Activated CD4-positive, alpha-beta T cell treated with anti-CD3 and anti-CD28 coated beads, Interleukin-2, Interleukin-6, amounts not matched to agents 100 ng/mL and 50 ng/mL, durations not matched to agents 16 hours and 8 hours (primary cell): Measurements from ENCODE around the gene NEIL1.
"Not testable (repeated sequence)": the region's sequence is repeated elsewhere in the genome, so short reads cannot be mapped to it uniquely, and the experiment has no call there.

ENCODE experiments used
- DNase-seq: peaks from one replicate; pipeline ENCODE4 v3.0.0-alpha.2; 2020

NEIL1 gene

GRCh38 chr15:75333654-75334419 lies 13.0 kb upstream of the NEIL1 start:
- DNase-seq, result not testable (repeated sequence)

DNA sequence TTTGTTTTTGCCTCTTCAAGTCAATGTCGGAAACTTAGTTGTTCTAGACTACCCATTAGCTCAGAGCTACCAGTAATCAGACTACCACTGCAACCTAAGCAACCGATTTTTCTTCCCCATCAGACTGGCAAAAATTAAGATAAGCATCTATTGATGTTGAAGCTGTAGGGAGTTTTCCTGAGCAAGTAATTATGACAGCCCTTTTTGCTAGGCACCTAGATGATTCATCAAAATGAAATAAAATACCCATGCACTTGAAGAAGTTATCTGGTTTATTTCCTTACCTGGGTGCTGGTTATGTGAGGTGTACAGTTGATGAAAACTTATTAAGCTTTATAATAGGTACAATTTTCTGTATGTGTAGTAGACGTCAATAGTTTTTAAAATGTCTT lies 11.5 kb upstream of the NEIL1 start:
- no peak for DNase-seq

- peak; percentile 93 for DNase-seq
Observed at GRCh38 chr15:75335705-75336355, 11.0 kb upstream of the NEIL1 start, which contains the start of gene COMMD4. Gene COMMD4, plus strand, starts transcription at chr15:75336063. Its CDS starts 27 bp downstream, at chr15:75336090.

- DNase-seq, result no peak
Observed at GRCh38 chr15:75338661-75339240, 8.1 kb upstream of the NEIL1 start.

GRCh38 chr15:75339531-75340240 lies 7.2 kb upstream of the NEIL1 start:
- no peak for DNase-seq

DNA sequence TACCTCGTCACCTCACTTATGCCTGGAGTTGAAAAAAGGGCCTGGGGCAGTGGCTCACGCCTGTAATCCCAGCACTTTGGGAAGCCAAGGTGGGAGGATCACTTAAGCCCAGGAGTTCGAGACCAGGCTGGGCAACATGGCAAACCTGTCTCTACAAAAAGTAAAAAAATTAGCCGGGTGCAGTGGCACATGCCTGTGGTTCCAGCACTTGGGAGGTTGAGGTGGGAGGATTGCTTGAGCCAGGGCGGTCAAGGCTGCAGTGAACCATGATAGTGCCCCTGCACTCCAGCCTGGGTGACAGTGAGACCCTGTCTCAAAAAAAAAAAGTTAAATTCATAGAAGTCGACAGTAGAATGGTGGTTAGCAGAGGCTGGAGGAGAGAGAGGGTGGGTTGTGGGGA lies 4.6 kb upstream of the NEIL1 start:
- no peak for DNase-seq

- DNase-seq, result not testable (repeated sequence)
Observed at GRCh38 chr15:75343953-75344352, 2.9 kb upstream of the NEIL1 start.

DNA sequence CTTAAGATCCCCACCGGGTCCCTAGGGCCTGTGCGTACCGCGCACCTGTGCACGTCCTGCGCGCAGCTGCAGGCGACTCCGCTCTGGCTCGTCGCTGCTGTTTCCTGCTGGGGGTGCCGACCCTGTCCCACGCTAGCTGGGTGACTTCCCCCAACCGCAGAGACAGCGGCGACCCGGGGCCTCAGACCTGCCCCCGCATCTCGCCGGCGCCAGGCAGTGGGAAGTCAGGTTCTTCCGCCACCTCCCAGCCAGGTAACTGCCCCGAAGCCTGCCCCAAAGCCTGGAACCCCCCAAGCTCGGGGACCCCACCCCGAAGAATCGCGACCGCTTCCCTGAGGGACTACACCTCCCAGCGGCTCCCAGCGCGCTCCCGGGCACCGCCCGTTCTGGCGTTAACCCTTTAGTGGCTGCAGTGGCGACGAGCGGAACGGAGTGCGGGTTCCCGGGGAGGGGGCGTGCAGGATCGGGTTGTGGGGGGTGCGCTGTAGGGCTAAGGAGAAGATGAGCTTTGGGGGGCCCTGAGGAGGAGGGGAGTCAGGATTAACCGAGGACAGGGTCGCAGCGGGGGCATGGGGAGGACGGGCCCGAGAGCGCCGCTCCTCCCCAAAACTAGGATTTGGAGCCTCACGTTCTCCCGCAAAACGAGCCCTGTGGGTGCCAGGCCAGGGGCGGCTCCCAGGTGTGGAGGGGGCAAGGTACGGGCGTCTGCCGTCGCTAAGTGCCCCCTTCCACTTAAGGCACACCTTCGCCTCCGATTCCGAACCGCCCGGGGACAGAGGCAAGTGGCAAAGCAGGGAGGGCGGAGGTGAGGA lies 589 bp downstream of the NEIL1 start:
- DNase-seq, result peak; percentile 29

- no peak for DNase-seq
Observed at GRCh38 chr15:75348034-75348561, 1.3 kb downstream of the NEIL1 start.

DNA sequence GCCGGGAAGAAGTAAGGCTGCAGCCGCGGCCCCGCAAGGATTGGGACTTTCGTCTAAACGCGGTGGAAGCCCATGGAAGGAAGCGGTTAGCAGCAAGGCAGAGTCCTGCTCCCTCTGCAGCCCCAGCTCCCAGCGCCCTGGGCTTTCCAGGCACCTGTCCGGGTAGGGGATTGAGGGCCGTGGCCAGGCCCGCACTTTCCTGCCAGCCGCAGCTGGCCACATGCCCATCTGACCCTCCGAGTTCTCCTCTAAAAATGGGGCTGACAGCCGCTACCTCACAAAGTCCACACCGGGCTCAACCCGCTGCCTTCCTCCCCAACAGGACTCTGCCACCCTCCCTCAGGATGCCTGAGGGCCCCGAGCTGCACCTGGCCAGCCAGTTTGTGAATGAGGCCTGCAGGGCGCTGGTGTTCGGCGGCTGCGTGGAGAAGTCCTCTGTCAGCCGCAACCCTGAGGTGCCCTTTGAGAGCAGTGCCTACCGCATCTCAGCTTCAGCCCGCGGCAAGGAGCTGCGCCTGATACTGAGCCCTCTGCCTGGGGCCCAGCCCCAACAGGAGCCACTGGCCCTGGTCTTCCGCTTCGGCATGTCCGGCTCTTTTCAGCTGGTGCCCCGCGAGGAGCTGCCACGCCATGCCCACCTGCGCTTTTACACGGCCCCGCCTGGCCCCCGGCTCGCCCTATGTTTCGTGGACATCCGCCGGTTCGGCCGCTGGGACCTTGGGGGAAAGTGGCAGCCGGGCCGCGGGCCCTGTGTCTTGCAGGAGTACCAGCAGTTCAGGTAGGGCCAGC lies 1.9 kb downstream of the NEIL1 start:
- no peak for DNase-seq

- DNase-seq, result not testable (repeated sequence)
Observed at GRCh38 chr15:75349351-75349669, 2.5 kb downstream of the NEIL1 start.

DNA sequence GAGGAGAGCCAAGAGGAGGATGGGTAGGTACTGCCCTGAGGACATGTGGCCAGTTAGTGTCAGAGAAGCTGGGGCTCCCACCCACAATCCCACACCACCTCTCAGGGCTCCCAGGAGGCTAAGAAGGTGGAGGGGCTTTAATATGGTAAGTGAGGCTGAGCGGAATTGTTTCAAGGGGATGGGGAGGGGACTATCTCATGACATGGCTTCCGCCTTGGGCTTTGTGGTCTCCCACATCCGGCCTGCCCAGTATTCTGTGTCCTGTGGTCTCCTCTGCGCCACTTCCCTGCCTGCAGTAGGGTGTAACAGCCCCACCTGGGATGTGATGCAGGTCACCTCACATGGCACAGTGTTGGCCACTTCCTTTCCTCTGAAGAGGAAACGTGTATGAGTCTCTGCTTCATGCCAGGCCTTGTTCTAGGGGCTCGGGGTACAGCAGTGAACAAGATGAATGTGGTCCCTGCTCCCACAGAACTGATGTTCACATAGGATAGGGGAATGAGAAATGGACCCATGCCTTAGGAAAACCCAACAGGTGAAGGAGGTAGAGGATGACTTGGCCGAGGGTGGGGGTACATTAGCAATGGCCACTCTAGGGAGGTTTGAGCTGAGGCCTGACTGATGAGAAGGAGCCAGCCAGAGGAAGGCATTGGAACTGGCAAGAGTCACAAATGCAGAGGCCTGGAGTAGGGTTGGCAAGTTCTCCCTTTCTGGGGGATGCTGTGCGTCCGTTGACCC lies 3.2 kb downstream of the NEIL1 start:
- peak; percentile 90 for DNase-seq

DNA sequence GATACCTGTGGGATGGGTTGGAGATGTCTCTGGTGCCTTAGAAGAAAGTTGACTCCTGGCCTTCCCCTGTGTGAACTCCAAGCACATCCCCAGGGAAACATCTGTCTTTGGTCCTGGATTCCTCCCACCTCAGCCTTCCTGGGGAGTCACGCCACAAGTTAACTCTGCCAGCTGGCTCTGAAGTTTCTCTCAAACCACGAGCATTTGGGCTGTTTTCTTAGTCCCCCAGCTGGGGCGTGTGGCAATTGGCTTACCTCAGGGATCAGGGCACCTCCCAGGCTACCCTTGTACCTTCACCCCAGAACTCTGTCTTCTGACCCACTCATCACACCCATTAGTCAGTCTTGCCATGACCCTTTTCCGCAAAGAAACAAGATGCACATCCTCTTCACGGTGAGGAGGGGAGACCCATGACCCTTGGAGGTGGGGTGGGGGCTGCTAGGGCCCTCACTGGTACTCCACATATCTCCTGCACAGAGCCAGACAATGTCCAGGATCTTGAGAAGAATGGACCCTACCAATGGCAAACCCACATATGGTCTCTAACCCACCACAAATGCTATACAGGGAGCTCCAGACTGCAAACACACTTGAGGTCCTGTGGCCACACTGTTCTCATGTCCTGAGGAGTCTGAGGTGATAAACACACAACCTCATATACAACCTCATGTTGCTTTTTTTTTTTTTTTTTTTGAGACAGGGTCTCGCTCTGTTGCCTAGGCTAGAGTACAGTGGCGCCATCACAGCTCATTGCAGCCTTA lies 3.9 kb downstream of the NEIL1 start:
- no peak for DNase-seq

- DNase-seq, result no peak
Observed at GRCh38 chr15:75352186-75353080, 5.6 kb downstream of the NEIL1 start.

- no peak for DNase-seq
Observed at GRCh38 chr15:75353604-75354003, 6.8 kb downstream of the NEIL1 start.

DNA sequence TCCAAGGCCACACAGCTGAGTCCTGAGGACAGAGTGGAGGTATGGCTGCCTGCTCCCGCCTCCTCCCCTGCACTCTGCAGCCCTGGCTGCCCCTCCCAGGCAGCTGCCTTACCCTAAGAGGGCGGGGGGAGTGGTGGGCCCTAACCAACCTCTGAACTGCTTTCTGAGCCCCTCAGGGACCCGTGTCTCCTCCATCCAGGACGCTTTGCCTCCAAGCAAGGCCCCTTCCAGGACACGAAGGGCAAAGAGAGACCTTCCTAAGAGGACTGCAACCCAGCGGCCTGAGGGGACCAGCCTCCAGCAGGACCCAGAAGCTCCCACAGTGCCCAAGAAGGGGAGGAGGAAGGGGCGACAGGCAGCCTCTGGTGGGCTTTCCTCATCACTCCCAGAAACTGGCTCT lies 7.6 kb downstream of the NEIL1 start:
- no peak for DNase-seq

DNA sequence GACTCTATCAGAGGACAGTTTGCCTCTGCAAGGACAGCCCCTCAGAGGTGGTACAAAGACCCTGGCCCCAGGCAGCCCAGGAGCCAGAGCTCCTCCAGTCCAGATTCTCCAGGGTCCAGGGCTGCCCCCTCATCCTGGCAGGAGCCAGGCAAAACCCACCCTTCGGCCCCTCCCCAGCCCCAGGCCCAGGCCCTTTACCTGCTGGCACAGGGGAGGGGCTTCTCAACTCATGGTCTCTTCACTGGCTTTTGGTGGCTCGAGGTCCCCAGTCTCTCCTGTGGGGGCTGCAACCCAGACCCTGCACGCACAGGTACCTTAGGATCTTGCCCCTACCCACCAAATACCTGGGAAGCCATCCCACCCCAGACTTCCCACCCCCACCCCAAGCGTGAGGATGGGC lies 8.5 kb downstream of the NEIL1 start:
- no peak for DNase-seq

- no peak for DNase-seq
Observed at GRCh38 chr15:75356006-75356405, 9.2 kb downstream of the NEIL1 start.

GRCh38 chr15:75356517-75356916 lies 9.7 kb downstream of the NEIL1 start:
- DNase-seq, result no peak
